ENCODE measurements around the gene SORCS2.
A peak's percentile ranks its signal among the peaks of the same experiment; 100 is the strongest.

Gene SORCS2

GRCh38 chr4:7710576-7711306 lies 518.4 kb downstream of the SORCS2 start (continued):
- TF ChIP-seq PRDM4 (tag by site-specific recombination; IDR thresholded peaks at IDR 0.05) (no peak), ZBTB20 (tag by site-specific recombination; IDR thresholded peaks at IDR 0.05) (no peak), ZBTB11 (tag by site-specific recombination; conservative IDR thresholded peaks at IDR 0.05; ENCODE audit: low read depth) (no peak), ZNF146 (tag by site-specific recombination; IDR thresholded peaks at IDR 0.05) (no peak), ZNF449 (tag by site-specific recombination; IDR thresholded peaks at IDR 0.05) (no peak), SALL2 (tag by site-specific recombination; IDR thresholded peaks at IDR 0.05; ENCODE audit: borderline replicate concordance) (no peak)

- H3K4me3 ChIP-seq (ENCODE audit: low read depth, low read length) = no peak overlapping the region
- no peak overlapping the region for H3K27ac ChIP-seq (ENCODE audit: extremely low read depth, low read depth, low read length)
- no peaks in the 10 kb centered on the region for H3K9me3 ChIP-seq (ENCODE audit: control insufficient read depth, insufficient read depth, low read depth, low read length)
- H3K36me3 ChIP-seq (ENCODE audit: control insufficient read depth in 2 of 2, insufficient read depth in 1 of 2, low read length in 2 of 2) = no peaks in the 10 kb centered on the region
- no peaks in the 10 kb centered on the region for H3K4me1 ChIP-seq (ENCODE audit: control insufficient read depth, insufficient read depth, low read length)
- CTCF ChIA-PET = no interaction called here
- TF ChIP-seq BCL11A (tag by site-specific recombination; IDR thresholded peaks at IDR 0.05; ENCODE audit: low read depth) (no peak), ZNF768 (tag by site-specific recombination; IDR thresholded peaks at IDR 0.05) (peak; percentile 66; the same call in 1 of the 2 replicates)
- POLR2A ChIA-PET = no interaction called here
These were observed 519.1 kb downstream of the SORCS2 start for GRCh38 chr4:7711307-7711963.

GRCh38 chr4:7712021-7712671 lies 519.8 kb downstream of the SORCS2 start:
- ChIA-PET POLR2A (no interaction called here), CTCF (interaction anchor here (0.6 kb wide), 1 partner anchor 91 kb away, joined by 6 read pairs; no protein-coding TSS in a partner anchor)
- TF ChIP-seq ZNF660 (tag by site-specific recombination; IDR thresholded peaks at IDR 0.05) = no peak
- TF ChIP-seq ZNF202 (tag by site-specific recombination; IDR thresholded peaks at IDR 0.05; ENCODE audit: borderline replicate concordance) = no peak
- TF ChIP-seq ZNF26 (tag by site-specific recombination; IDR thresholded peaks at IDR 0.05) = no peak
- TF ChIP-seq ZNF768 (tag by site-specific recombination; IDR thresholded peaks at IDR 0.05) = no peak
- no peak for TF ChIP-seq ZFP41 (tag by site-specific recombination; IDR thresholded peaks at IDR 0.05; ENCODE audit: borderline replicate concordance)
- no peak for TF ChIP-seq ZNF777 (tag by site-specific recombination; IDR thresholded peaks at IDR 0.05; ENCODE audit: borderline replicate concordance)
- TF ChIP-seq KLF8 (tag by site-specific recombination; IDR thresholded peaks at IDR 0.05) = no peak
- no peak for TF ChIP-seq ZBTB11 (tag by site-specific recombination; conservative IDR thresholded peaks at IDR 0.05; ENCODE audit: low read depth)
- TF ChIP-seq ZNF404 (tag by site-specific recombination; IDR thresholded peaks at IDR 0.05) = no peak
- TF ChIP-seq ZNF155 (tag by site-specific recombination; IDR thresholded peaks at IDR 0.05) = no peak
- TF ChIP-seq ZNF48 (tag by site-specific recombination; IDR thresholded peaks at IDR 0.05) = no peak
- Histone ChIP-seq H3K4me1 (ENCODE audit: control insufficient read depth, insufficient read depth, low read length) (no peaks in the 10 kb centered on the region), H3K9me3 (ENCODE audit: control insufficient read depth, insufficient read depth, low read depth, low read length) (no peaks in the 10 kb centered on the region), H3K27ac (ENCODE audit: extremely low read depth, low read depth, low read length) (no peak overlapping the region), H3K36me3 (ENCODE audit: control insufficient read depth in 2 of 2, insufficient read depth in 1 of 2, low read length in 2 of 2) (no peaks in the 10 kb centered on the region), H3K4me3 (ENCODE audit: low read depth, low read length) (no peak overlapping the region)

Data from HEK293 (cell line).